B cell (primary cell): ENCODE data around the gene LDB3. TPM values are rescaled to one million over a fixed set of nuclear protein-coding genes. Genes with fewer than 3 reads are reported as not detected.

Experiments
- ATAC-seq: fragments of 200-7000 bp; cut with Tn5 transposase; one replicate; pipeline ENCODE4 v1.10.0; 2021; ENCODE audit warnings: low read depth, mild to moderate bottlenecking, moderate number of reproducible peaks, moderate library complexity
- CTCF ChIA-PET: fragments of 350-600 bp; sonication (Branson Sonifier 250); formaldehyde crosslinking; loops from one replicate; lab custom pipeline; 2021; ENCODE audit warnings: antibody characterized with exemption, inconsistent platforms; lab: Charles Lee
- POLR2A ChIA-PET: fragments of 350-600 bp; sonication (Branson Sonifier 250); formaldehyde crosslinking; loops from one replicate; lab custom pipeline; 2021; ENCODE audit warnings: antibody characterized with exemption; lab: Charles Lee
- DNase-seq: peaks from one replicate; pipeline ENCODE4 v3.0.0; 2013
- H2AFZ ChIP-seq: 2 replicates; pipeline ENCODE4 v1.6.1; 2012; ENCODE audit warnings: mild to moderate bottlenecking, low read depth, low read length; ENCODE audit not compliant: insufficient read depth, poor library complexity, severe bottlenecking
- H3K27ac ChIP-seq, 2 donors: 1 replicate in 1 of 2; 2 replicates in 1 of 2; pipeline ENCODE4 v1.5.1; 2012 to 2013; ENCODE audit warnings: low read length in 2 of 2, mild to moderate bottlenecking in 2 of 2, moderate library complexity in 1 of 2
- H3K27me3 ChIP-seq, 4 experiments: fragments of 200-600 bp in 1 of 4; sonication (generic) in 1 of 4; replicated peaks in 1 of 4; 1 replicate in 2 of 4; 2 replicates in 2 of 4; pipeline versions ENCODE4 v1.6.1 to v1.7.0; 2013 to 2016; ENCODE audit warnings: low read length in 3 of 4, mild to moderate bottlenecking in 2 of 4, mixed read lengths in 1 of 4, moderate library complexity in 1 of 4; ENCODE audit not compliant: insufficient read depth in 4 of 4, control insufficient read depth in 3 of 4; ENCODE audit errors: control extremely low read depth in 1 of 4
- H3K36me3 ChIP-seq, 2 experiments: replicated peaks in 1 of 2; 1 replicate in 1 of 2; 2 replicates in 1 of 2; pipeline versions ENCODE4 v1.6.1 to v1.7.1; 2013; ENCODE audit warnings: low read length in 1 of 2; ENCODE audit not compliant: insufficient read depth in 2 of 2, control insufficient read depth in 1 of 2; ENCODE audit errors: control extremely low read depth in 1 of 2, extremely low read depth in 1 of 2
- H3K4me1 ChIP-seq, 2 donors: fragments of 200-600 bp in 1 of 2; sonication (generic) in 1 of 2; 1 replicate in 1 of 2; 2 replicates in 1 of 2; pipeline versions ENCODE4 v1.5.1 to v1.6.1; 2013 to 2017; ENCODE audit warnings: low read length in 2 of 2; ENCODE audit not compliant: control insufficient read depth in 2 of 2, insufficient read depth in 2 of 2
- H3K4me2 ChIP-seq: replicated peaks from 2 replicates; pipeline ENCODE3; 2012; ENCODE audit warnings: mild to moderate bottlenecking, low read depth, low read length; ENCODE audit not compliant: poor library complexity, severe bottlenecking
- H3K4me3 ChIP-seq, 5 experiments: fragments of 200-600 bp in 1 of 5; sonication (generic) in 1 of 5; 1 replicate in 3 of 5; 2 replicates in 2 of 5; pipeline versions ENCODE4 v1.5.1 to v1.7.0; 2011 to 2016; ENCODE audit warnings: low read length in 4 of 5, mild to moderate bottlenecking in 4 of 5, low read depth in 2 of 5, control low read depth in 1 of 5, moderate library complexity in 1 of 5; ENCODE audit not compliant: insufficient read depth in 1 of 5; ENCODE audit errors: control extremely low read depth in 1 of 5, extremely low read depth in 1 of 5
- H3K79me2 ChIP-seq: fragments of 200-600 bp; sonication (generic); one replicate; pipeline ENCODE4 v1.6.0; 2016; ENCODE audit warnings: low read length; ENCODE audit not compliant: control insufficient read depth, insufficient read depth
- H3K9ac ChIP-seq: fragments of 200-600 bp; sonication (generic); 2 replicates; pipeline ENCODE4 v1.6.1; 2017; ENCODE audit warnings: mild to moderate bottlenecking, low read length, moderate library complexity
- H3K9me3 ChIP-seq, 3 donors: one replicate each; pipeline versions ENCODE4 v1.6.1 to v1.7.1; 2013; ENCODE audit warnings: low read length in 2 of 3; ENCODE audit not compliant: control insufficient read depth in 2 of 3, insufficient read depth in 1 of 3; ENCODE audit errors: control extremely low read depth in 1 of 3
- H4K20me1 ChIP-seq: 2 replicates; pipeline ENCODE4 v1.6.0; 2012; ENCODE audit warnings: mild to moderate bottlenecking, low read length; ENCODE audit not compliant: insufficient read depth, control insufficient read depth, poor library complexity, severe bottlenecking
- H3K27ac Mint-ChIP-seq: one replicate; pipeline ENCODE4 v1.8.0; 2021; ENCODE audit warnings: mixed read lengths
- H3K27me3 Mint-ChIP-seq: one replicate; pipeline ENCODE4 v1.8.0; 2021; ENCODE audit warnings: mixed read lengths
- H3K4me1 Mint-ChIP-seq: one replicate; pipeline ENCODE4 v1.8.0; 2021; ENCODE audit warnings: mixed read lengths
- H3K4me3 Mint-ChIP-seq: one replicate; pipeline ENCODE4 v1.8.0; 2021; ENCODE audit warnings: mixed read lengths
- H3K9me3 Mint-ChIP-seq: one replicate; pipeline ENCODE4 v1.8.0; 2022; ENCODE audit warnings: mixed read lengths; ENCODE audit not compliant: insufficient read depth
- EZH2 ChIP-seq: IDR thresholded peaks from 2 replicates; pipeline ENCODE4 v1.6.1; 2012; ENCODE audit warnings: borderline replicate concordance, low read depth, mild to moderate bottlenecking, moderate library complexity, low read length; ENCODE audit not compliant: insufficient read depth, poor library complexity, severe bottlenecking
- WGBS: methylation state at CpG from one replicate; pipeline ENCODE4 v1.1.5; 2013; ENCODE audit warnings: missing lambda C conversion rate; ENCODE audit not compliant: insufficient coverage; 5-methylcytosine and 5-hydroxymethylcytosine counted together
- intact Hi-C: fragments of 100-400 bp; cut with micrococcal nuclease; formaldehyde crosslinking; loops from one replicate; pipeline ENCODE4 v1.10.0; 2022
- polyA plus RNA-seq: library from polyadenylated mRNA; depleted of rRNA; stranded (reverse); fragments of >200 nt; gene quantifications from 2 replicates; pipeline ENCODE4 v1.2.3, GENCODE V29; 2012
- total RNA-seq, 2 donors: library from RNA; stranded (reverse); fragments of 120-200 nt in 1 of 2; gene quantifications; 1 replicate in 1 of 2; 2 replicates in 1 of 2; pipeline versions ENCODE4 v1.2.3 to v1.2.4, GENCODE V29; 2013 to 2022
- TF ChIP-seq, protein P1 (sequence below): fragments of 200-600 bp; IDR thresholded peaks from one replicate; pipeline ENCODE4 v1.8.0; 2022; ENCODE audit warnings: antibody characterized with exemption, mild to moderate bottlenecking

LDB3 gene
- total and polyA plus RNA-seq, 2 donors (not counting 1 experiment from before 2014, with no cell fraction given), result 0.01 to 0.07 TPM

DNA sequence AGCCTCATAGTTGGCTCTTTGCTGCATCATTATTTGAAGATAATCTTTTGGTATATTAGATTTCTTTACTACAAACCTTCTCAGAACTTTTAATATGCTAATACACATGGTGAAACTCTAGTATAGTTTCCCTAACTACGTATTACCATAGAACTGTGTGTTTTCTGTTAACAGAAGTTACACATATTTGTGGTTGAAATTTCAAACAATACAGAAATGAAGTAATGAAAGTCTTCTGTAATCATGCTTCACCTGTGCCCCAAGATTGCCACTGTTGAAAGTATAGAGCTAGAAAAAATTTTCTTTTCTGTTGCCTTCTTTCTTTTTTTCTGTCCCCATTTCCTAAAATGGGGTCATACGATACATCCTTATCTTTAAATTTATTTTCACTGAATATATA, 97.2 kb downstream of the LDB3 start:
- peaks cover 5% of the 10 kb centered on the region for H3K4me1 Mint-ChIP-seq
- POLR2A ChIA-PET, result no interaction called here
- H3K79me2 ChIP-seq, result peaks cover 11% of the 10 kb centered on the region
- no peaks in the 10 kb centered on the region for H3K36me3 ChIP-seq
- H3K4me3 Mint-ChIP-seq, result no peak overlapping the region
- no peaks in the 10 kb centered on the region for H3K9me3 ChIP-seq
- WGBS, result no CpG with 5 or more reads among the region's 2 CpGs
- no peak overlapping the region for H2AFZ ChIP-seq
- no peaks in the 10 kb centered on the region for H3K4me1 ChIP-seq
- H3K9me3 Mint-ChIP-seq, result no peaks in the 10 kb centered on the region
- TF ChIP-seq, protein P1, sequence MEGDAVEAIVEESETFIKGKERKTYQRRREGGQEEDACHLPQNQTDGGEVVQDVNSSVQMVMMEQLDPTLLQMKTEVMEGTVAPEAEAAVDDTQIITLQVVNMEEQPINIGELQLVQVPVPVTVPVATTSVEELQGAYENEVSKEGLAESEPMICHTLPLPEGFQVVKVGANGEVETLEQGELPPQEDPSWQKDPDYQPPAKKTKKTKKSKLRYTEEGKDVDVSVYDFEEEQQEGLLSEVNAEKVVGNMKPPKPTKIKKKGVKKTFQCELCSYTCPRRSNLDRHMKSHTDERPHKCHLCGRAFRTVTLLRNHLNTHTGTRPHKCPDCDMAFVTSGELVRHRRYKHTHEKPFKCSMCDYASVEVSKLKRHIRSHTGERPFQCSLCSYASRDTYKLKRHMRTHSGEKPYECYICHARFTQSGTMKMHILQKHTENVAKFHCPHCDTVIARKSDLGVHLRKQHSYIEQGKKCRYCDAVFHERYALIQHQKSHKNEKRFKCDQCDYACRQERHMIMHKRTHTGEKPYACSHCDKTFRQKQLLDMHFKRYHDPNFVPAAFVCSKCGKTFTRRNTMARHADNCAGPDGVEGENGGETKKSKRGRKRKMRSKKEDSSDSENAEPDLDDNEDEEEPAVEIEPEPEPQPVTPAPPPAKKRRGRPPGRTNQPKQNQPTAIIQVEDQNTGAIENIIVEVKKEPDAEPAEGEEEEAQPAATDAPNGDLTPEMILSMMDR, result no peak
- no peak for TF ChIP-seq EZH2
- no peak overlapping the region for H3K27ac Mint-ChIP-seq
- H3K27me3 ChIP-seq, result peaks cover 0 to 9% (median 6%) of the 10 kb centered on the region in 4 experiments
- H4K20me1 ChIP-seq, result no peaks in the 10 kb centered on the region
- no peak overlapping the region for H3K9ac ChIP-seq
- CTCF ChIA-PET, result no interaction called here
- no peak overlapping the region for H3K4me3 ChIP-seq
- H3K27ac ChIP-seq, result no peak overlapping the region
- no peak overlapping the region for H3K4me2 ChIP-seq
- DNase-seq (no peak), ATAC-seq (no peak)
- H3K27me3 Mint-ChIP-seq, result peaks cover 11% of the 10 kb centered on the region
- intact Hi-C loops, result no loop called here

GRCh38 chr10:86768412-86769062, 100.2 kb downstream of the LDB3 start:
- Histone ChIP-seq H3K79me2 (no peaks in the 10 kb centered on the region), H3K9ac (no peak overlapping the region), H3K4me2 (no peak overlapping the region), H3K27ac (no peak overlapping the region), H3K4me3 (no peak overlapping the region), H3K36me3 (no peaks in the 10 kb centered on the region), H3K4me1 (no peaks in the 10 kb centered on the region), H2AFZ (no peak overlapping the region), H3K27me3 (peaks cover 0 to 5% (median 0%) of the 10 kb centered on the region in 4 experiments), H4K20me1 (no peaks in the 10 kb centered on the region), H3K9me3 (no peaks in the 10 kb centered on the region)
- POLR2A ChIA-PET, result no interaction called here
- ATAC-seq (no peak), DNase-seq (no peak)
- H3K27me3 Mint-ChIP-seq, result peaks cover 2% of the 10 kb centered on the region
- H3K27ac Mint-ChIP-seq, result no peak overlapping the region
- TF ChIP-seq, protein P1, result no peak
- TF ChIP-seq EZH2, result no peak
- no CpG with 5 or more reads among the region's 1 CpG for WGBS
- peaks cover 5% of the 10 kb centered on the region for H3K4me1 Mint-ChIP-seq
- intact Hi-C loops, result no loop called here
- CTCF ChIA-PET, result interaction anchor here (1.1 kb wide), 1 partner anchor 132 kb away, joined by 3 read pairs; no protein-coding TSS in a partner anchor
- H3K9me3 Mint-ChIP-seq, result no peaks in the 10 kb centered on the region
- no peak overlapping the region for H3K4me3 Mint-ChIP-seq
